Measurements from ENCODE around the gene PLEKHG5. TPM values are rescaled to one million over a fixed set of nuclear protein-coding genes. Genes with fewer than 3 reads are reported as not detected.

PLEKHG5 gene
- total RNA-seq, 1 donor from 2014 or later = 0.22 TPM

GRCh38 chr1:6489383-6489765, 2.1 kb downstream of the PLEKHG5 start:
- H3K9me3 Mint-ChIP-seq = no peaks in the 10 kb centered on the region
- DNase-seq (no peak), ATAC-seq (ENCODE audit: low read depth) (no peak)
- POLR2A ChIA-PET = interaction anchor here (0.9 to 1.0 kb wide), 2 partner anchors 12 to 65 kb away, joined by 3 read pairs; partner anchors contain the start of gene NOL9
- CTCF ChIA-PET = interaction anchor here (1.0 to 2.2 kb wide), 7 partner anchors 10 to 157 kb away, joined by 3 to 8 read pairs (median 3); partner anchors contain the start of gene NOL9
- peaks cover 13% of the 10 kb centered on the region for H3K4me1 Mint-ChIP-seq
- intact Hi-C loops (cut with micrococcal nuclease) = loop anchor here (5.0 kb wide), 1 partner anchor 728 kb away; no protein-coding TSS in a partner anchor
- no peak overlapping the region for H3K4me3 Mint-ChIP-seq
- peaks cover 13% of the 10 kb centered on the region for H3K27me3 Mint-ChIP-seq
- TF ChIP-seq CTCF (IDR thresholded peaks at IDR 0.05) = no peak
- no peaks in the 10 kb centered on the region for H3K36me3 Mint-ChIP-seq (ENCODE audit: low read depth)
- no peak overlapping the region for H3K27ac Mint-ChIP-seq

- intact Hi-C loops (cut with micrococcal nuclease) = loop anchor here (5.0 kb wide), 1 partner anchor 729 kb away; no protein-coding TSS in a partner anchor
- CTCF ChIA-PET = interaction anchor here (1.0 to 2.2 kb wide), 6 partner anchors 10 to 157 kb away, joined by 3 to 8 read pairs (median 3); no protein-coding TSS in a partner anchor
- POLR2A ChIA-PET = interaction anchor here (0.9 to 1.0 kb wide), 2 partner anchors 12 to 66 kb away, joined by 3 read pairs; partner anchors contain the start of gene NOL9
- H3K9me3 Mint-ChIP-seq = no peaks in the 10 kb centered on the region
- H3K4me3 Mint-ChIP-seq = no peak overlapping the region
- no peak for DNase-seq
- TF ChIP-seq CTCF (IDR thresholded peaks at IDR 0.05) = no peak
- no peak overlapping the region for H3K27ac Mint-ChIP-seq
- no peaks in the 10 kb centered on the region for H3K36me3 Mint-ChIP-seq (ENCODE audit: low read depth)
- peaks cover 13% of the 10 kb centered on the region for H3K4me1 Mint-ChIP-seq
- H3K27me3 Mint-ChIP-seq = peaks cover 14% of the 10 kb centered on the region
- no peak for ATAC-seq (ENCODE audit: low read depth)
These were observed 2.7 kb downstream of the PLEKHG5 start for GRCh38 chr1:6488602-6489382.

- no peak for DNase-seq
- intact Hi-C loops (cut with micrococcal nuclease) = loop anchor here (5.0 kb wide), 1 partner anchor 729 kb away; no protein-coding TSS in a partner anchor
- Mint-ChIP-seq H3K4me3 (no peak overlapping the region), H3K27ac (no peak overlapping the region), H3K9me3 (no peaks in the 10 kb centered on the region), H3K4me1 (peaks cover 13% of the 10 kb centered on the region), H3K27me3 (peaks cover 17% of the 10 kb centered on the region), H3K36me3 (ENCODE audit: low read depth) (no peaks in the 10 kb centered on the region)
- POLR2A ChIA-PET = no interaction called here
- TF ChIP-seq CTCF (IDR thresholded peaks at IDR 0.05) = no peak
- ATAC-seq (ENCODE audit: low read depth) = no peak
- CTCF ChIA-PET = interaction anchor here (1.1 to 2.2 kb wide), 6 partner anchors 10 to 159 kb away, joined by 3 to 8 read pairs (median 4); partner anchors contain the start of gene TAS1R1
These were observed 3.5 kb downstream of the PLEKHG5 start for GRCh38 chr1:6487804-6488484.

GRCh38 chr1:6486433-6487011, 4.9 kb downstream of the PLEKHG5 start:
- intact Hi-C loops (cut with micrococcal nuclease) = loop anchor here (1.0 to 5.0 kb wide), 4 partner anchors 68 to 731 kb away; partner anchors contain the start of genes DNAJC11 and NOL9
- POLR2A ChIA-PET = no interaction called here
- Mint-ChIP-seq H3K9me3 (no peaks in the 10 kb centered on the region), H3K36me3 (ENCODE audit: low read depth) (no peaks in the 10 kb centered on the region), H3K4me1 (peaks cover 10% of the 10 kb centered on the region), H3K27ac (no peak overlapping the region), H3K27me3 (peaks cover 26% of the 10 kb centered on the region), H3K4me3 (peak overlapping the region; percentile 8)
- CTCF ChIA-PET = interaction anchor here (0.9 to 3.2 kb wide), 5 partner anchors 34 to 159 kb away, joined by 3 to 16 read pairs (median 4); partner anchors contain the start of gene TAS1R1
- ATAC-seq (ENCODE audit: low read depth) = peak; percentile 78
- DNase-seq = peak; percentile 71
- no peak for TF ChIP-seq CTCF (IDR thresholded peaks at IDR 0.05)
